Stimulated activated CD4-positive, alpha-beta T cell treated with anti-CD3 and anti-CD28 coated beads, TNF-alpha, amount 100 ng/mL, for 1 hour (primary cell): ENCODE results near the gene C4B.
"Not testable (repeated sequence)": the region's sequence is repeated elsewhere in the genome, so short reads cannot be mapped to it uniquely, and the experiment has no call there.

Experiments
- DNase-seq, 3 donors: peaks; one replicate each; pipeline ENCODE4 v3.0.0-alpha.2; 2020; ENCODE audit warnings: low read depth in 3 of 3, low spot score in 1 of 3

C4B gene

GRCh38 chr6:32014547-32014946, at the start of gene C4B:
TSS of gene C4B (plus strand) at chr6:32014795. CDS start at chr6:32014846, 51 bp downstream.
- not testable (repeated sequence) for DNase-seq

- no peak for DNase-seq
Measured at GRCh38 chr6:31965700-31966099, 48.9 kb upstream of the C4B start.

- no peak for DNase-seq
Measured at GRCh38 chr6:31966506-31966905, 48.1 kb upstream of the C4B start.

GRCh38 chr6:31966997-31967925, 47.3 kb upstream of the C4B start:
- DNase-seq = no peak

GRCh38 chr6:31967926-31968320, 46.7 kb upstream of the C4B start:
- no peak for DNase-seq

GRCh38 chr6:31968326-31968725, 46.3 kb upstream of the C4B start:
- no peak for DNase-seq

GRCh38 chr6:31968791-31969711, 45.5 kb upstream of the C4B start:
- DNase-seq = no peak

- no peak for DNase-seq
Measured at GRCh38 chr6:31969712-31970603, 44.6 kb upstream of the C4B start.

GRCh38 chr6:31970604-31971271, 43.9 kb upstream of the C4B start:
- DNase-seq = no peak

- no peak for DNase-seq
Measured at GRCh38 chr6:31971279-31971992, 43.2 kb upstream of the C4B start.

- DNase-seq = peak; percentile 88 to 90 (median 90)
Measured at GRCh38 chr6:31971993-31972708, 42.4 kb upstream of the C4B start, which contains the start of gene DXO. TSS of gene DXO (minus strand) at chr6:31972138. CDS start at chr6:31971675, 463 bp downstream.

- DNase-seq = no peak
Measured at GRCh38 chr6:31972709-31973350, 41.8 kb upstream of the C4B start.

GRCh38 chr6:31976065-31976464, 38.5 kb upstream of the C4B start:
- not testable (repeated sequence) for DNase-seq

GRCh38 chr6:31977816-31978431, 36.7 kb upstream of the C4B start:
- no peak for DNase-seq

GRCh38 chr6:31978831-31979230, 35.8 kb upstream of the C4B start:
- DNase-seq = no peak

- DNase-seq = no peak
Measured at GRCh38 chr6:31979238-31979898, 35.2 kb upstream of the C4B start.

- not testable (repeated sequence) for DNase-seq
Measured at GRCh38 chr6:31980195-31980876, 34.3 kb upstream of the C4B start.
